SKM-1 (cell line): ENCODE measurements around the gene LPIN2.
"Not testable (repeated sequence)": the region's sequence is repeated elsewhere in the genome, so short reads cannot be mapped to it uniquely, and the experiment has no call there.

Experiments used
- DNase-seq: peaks from one replicate; lab custom pipeline; 2025; ENCODE audit not compliant: unreplicated experiment; lab: John Stamatoyannopoulos, UW

LPIN2 gene

GRCh38 chr18:3044931-3045698 lies 32.2 kb upstream of the LPIN2 start:
- DNase-seq, result no peak

GRCh38 chr18:3042379-3042778 lies 29.4 kb upstream of the LPIN2 start:
- no peak for DNase-seq

DNA sequence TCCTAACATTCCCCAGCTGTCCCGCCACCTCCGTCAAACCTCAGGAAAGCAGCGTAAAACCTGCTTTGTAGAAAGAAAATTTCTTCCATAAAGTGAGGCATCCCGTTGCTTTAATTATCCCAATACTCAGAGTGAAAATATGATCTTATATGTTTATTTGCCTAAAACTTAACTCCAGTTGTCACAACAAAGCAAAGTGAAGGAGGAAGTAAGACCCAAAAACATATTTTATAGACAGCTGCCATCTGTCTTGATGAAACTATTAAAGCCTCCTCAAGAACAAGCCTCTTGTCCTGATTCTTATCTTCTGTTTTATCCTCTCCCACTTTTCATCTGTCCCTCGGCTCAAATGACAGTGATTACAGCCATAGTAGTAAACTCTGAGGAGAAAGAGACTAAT lies 28.9 kb upstream of the LPIN2 start:
- DNase-seq, result no peak

DNA sequence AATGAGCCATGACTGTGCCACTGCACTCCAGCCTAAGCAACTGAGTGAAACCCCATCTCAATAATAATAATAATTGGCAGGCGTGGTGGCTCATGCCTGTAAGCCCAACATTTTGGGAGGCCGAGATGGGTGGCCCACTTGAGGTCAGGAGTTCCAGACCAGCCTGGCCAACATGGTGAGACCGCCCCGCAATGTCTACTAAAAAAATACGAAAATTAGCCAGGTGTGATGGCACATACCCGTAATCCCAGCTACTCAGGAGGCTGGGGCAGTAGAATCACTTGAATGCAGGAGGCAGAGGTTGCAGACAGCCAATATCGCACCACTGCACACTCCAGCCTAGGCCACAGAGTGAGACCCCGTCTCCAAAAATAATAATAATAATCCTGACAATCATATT lies 27.9 kb upstream of the LPIN2 start:
- DNase-seq, result no peak

GRCh38 chr18:3040173-3040572 lies 27.2 kb upstream of the LPIN2 start:
- no peak for DNase-seq

- DNase-seq, result peak; percentile 70
Observed at GRCh38 chr18:3037423-3037915, 24.5 kb upstream of the LPIN2 start.

DNA sequence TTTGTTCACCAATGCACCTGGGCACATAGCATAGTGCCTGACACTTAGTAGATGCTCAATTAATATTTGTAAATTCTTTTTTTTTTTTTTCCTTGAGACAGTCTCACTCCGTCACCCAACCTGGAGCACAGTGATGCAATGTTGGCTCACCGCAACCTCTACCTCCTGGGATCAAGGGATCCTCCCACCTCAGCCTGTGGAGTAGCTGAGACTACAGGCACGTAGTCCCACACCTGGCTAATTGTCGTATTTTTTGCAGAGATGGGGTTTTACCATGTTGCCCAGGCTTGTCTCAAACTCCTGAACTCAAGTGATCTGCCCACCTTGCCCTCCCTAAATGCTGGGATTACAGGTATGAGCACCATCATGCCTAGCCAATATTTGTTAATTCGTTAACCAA lies 23.2 kb upstream of the LPIN2 start:
- DNase-seq, result no peak

GRCh38 chr18:3035635-3036034 lies 22.7 kb upstream of the LPIN2 start:
- no peak for DNase-seq

DNA sequence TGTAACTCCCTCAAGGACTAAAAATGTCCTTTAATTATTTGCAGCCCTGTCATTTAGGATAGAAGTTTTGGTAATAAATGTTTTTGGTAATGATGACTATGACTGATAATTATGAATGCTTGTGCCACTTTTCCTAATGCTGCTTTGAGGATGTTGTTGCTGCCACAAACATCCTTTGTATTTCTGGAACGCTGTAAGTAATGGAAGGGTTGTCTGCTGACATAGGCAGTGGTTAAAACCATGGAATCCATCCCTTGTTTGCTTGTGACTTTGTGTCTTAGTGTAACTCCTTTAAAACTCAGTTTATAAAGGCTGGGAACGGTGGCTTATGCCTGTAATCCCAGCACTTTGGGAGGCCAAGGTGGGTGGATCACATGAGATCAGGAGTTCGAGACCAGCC lies 19.8 kb upstream of the LPIN2 start:
- DNase-seq, result no peak

GRCh38 chr18:3029215-3029952 lies 16.4 kb upstream of the LPIN2 start:
- no peak for DNase-seq

GRCh38 chr18:3028115-3028514 lies 15.2 kb upstream of the LPIN2 start:
- DNase-seq, result not testable (repeated sequence)

DNA sequence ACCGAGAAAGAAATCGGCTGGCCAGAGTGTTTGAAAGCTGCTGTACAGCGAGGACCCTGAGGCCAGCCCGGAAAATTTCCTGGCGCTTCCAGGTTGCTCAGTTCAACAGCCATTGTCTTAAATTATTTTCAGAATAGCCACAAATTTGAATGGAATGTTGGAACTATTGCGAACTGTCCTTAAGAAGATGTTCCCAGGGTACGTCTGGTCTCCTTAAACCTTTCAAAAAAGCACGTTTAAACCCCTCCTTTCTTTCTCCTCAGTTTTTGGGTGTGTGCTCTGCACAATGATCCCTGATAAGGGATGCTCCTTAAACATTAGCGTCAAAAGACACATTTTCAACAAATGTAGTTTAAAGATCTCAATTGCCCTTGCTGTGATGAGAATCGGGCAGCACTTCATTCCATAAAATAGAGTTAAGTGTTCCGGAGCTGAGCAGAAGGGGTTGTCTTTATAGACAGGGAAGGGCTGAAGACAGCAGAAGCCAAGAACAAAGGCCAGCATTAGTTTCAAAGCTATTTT lies 14.5 kb upstream of the LPIN2 start:
- no peak for DNase-seq

DNA sequence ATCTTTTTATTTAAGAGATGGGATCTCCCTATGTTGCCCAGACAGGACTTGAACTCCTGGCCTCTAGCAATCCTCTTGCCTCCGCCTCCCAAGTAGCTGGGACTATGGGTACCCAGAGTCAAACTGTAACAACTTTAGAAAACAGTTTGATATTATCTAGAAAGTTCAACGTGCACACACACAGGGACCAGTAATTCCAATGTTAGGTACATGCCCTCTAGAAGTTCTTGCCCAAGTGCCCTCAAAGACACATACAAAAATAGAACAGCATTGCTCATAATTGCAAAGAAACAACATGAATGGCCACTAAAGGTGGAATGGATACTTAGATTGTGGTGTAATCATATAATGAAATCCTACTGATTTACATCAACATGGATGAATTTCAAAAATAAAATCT lies 12.6 kb upstream of the LPIN2 start:
- no peak for DNase-seq

- DNase-seq, result not testable (repeated sequence)
Observed at GRCh38 chr18:3023603-3024002, 10.7 kb upstream of the LPIN2 start.

DNA sequence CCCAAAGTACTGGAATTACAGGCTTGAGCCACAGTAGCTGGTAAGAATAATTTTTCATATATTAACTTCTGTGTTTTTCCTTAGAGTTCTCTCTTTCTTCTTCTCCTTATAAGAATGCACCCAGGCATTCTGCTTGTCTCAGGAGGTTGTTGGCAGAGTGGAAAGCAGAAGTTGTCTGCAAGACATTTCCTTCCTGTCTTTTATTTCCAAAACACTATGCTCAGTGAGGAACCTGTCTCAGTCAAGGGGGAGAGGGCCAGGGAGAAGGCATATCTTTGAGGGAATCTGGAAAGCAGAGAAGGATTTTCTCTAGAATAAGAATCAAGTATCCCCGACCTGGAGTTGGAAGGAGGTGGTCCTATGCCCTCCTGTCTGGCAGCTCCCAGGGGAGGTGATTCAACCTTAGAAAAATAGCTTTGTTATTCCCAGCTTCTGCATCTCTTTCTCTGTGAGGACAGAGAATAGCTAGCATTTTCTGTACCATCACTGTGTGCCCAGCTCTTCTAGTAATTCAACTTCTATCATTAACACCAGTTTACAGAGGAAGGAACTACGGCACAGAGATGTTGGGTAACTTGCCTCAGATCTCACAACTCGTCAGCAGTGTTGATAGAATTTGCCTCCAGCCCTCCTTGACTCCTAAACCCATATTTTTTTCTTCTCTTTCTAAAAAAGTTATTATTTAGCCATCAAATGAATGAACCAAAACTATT lies 3.8 kb upstream of the LPIN2 start:
- DNase-seq, result peak; percentile 85

DNA sequence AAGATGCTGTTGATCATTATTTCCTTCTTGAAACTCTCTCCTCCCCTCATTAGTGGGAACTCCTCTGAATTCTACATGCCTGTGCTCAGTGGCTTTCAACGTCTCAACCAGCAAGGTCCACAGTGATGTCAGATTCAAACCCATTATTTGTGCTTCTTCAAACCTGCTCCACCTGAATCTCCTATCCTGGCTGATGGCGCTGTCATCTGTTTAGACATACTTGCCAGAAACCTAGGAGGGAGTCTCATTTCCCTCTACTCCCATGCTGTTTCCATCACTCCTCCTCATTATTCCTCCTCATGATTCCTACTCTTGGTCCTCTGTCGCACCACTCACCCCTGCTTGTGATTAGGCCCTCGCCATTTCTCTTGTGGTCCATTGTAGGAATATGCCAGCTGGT lies 2.9 kb upstream of the LPIN2 start:
- no peak for DNase-seq

DNA sequence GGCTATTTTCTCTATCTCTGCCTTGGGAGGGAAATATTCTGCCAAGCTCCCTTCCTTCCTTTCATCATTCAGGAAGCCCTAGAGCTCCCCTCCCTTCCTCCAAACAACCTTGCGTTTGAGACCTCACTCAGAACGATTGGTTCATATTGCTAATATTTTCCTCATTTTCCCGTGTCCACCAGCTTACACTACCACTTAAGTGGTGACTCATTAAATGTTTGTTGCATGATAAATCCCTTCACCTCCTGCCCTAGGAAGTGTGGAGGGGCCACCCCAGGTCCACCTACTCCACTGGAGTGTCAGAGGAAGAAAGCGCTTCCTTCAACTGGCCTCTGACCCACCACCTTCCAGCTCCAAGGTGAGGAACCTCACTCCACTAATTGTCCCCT lies 2.3 kb upstream of the LPIN2 start:
- no peak for DNase-seq

DNA sequence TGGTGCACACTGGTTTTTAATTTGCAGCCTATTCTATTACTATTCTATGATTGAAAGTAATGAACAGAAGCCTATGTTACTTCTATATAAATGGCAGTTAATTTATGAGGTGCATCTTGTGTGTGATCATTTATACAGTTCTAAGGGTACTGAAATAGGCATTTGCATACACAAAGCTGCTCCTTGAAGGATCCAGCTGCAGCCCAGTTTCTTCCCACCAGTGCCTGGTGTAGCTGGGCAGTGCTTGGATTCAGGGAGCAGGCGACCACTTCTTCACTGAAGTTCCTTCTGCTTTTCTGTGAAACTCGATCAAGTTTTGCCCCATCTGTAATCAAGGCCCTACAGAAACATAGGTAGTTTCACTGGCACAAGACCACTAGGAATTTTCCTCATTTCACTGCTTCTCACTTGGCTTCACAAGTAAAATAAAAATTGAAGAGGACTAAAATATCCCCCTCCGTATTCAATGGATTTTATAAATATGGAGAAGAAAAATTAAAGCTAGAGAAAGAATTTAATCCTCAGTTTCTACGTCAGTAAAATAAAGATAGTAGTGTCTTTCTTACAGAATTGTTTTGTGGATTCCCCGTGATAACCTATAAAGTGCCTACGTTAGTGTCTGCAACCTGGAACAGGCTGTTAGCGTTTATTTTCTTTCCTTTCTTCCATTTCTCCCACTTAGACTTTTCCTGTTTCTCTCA lies 1.7 kb upstream of the LPIN2 start:
- no peak for DNase-seq

DNA sequence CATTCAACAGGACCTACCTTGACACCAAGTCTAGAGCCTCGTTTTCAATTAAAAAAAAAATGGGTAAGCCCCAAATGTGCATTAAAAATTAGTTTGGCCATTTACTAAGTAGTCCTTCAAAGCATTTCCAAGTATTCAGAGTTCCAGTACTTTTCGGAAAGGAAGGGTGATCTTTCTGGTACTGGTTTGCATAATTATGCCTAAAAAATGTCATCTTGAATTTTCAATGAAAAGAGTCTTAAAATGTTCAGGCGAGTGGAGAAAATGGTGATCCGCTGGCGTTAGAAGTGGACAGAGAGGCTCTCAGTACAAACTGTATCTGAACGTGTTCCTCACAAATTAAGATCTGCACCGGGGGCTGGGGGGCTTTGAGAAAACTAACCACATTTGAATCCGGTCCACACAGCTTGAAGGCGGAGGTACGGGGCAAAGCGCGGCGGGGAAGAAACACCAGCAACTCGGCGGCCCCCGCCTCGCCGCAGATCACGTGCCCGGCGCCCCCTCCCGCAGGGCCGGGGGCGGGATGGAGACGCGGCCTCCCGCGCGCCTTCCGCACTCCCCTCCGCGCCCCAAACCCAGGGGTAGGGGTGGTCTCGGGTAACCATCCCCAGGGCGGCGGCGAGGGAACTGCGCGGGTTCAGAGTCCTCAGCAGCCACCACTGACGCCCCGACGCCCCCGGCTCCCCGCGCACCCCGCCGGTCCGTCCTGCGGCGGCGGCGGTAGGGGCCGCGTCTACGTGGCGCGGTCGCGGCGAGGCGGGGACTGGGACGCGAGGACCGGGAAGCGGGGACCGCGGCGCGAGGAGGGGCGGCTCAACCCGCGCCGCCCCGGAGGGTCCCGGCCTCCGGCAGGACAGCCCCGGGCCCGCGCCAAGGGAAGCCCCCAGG lies 564 bp downstream of the LPIN2 start:
- DNase-seq, result no peak

GRCh38 chr18:3010086-3010485 lies 2.9 kb downstream of the LPIN2 start:
- no peak for DNase-seq
